Measurements from ENCODE around the gene SLC4A8.
A peak's percentile ranks its signal among the peaks of the same experiment; 100 is the strongest.

The SLC4A8 gene

DNA sequence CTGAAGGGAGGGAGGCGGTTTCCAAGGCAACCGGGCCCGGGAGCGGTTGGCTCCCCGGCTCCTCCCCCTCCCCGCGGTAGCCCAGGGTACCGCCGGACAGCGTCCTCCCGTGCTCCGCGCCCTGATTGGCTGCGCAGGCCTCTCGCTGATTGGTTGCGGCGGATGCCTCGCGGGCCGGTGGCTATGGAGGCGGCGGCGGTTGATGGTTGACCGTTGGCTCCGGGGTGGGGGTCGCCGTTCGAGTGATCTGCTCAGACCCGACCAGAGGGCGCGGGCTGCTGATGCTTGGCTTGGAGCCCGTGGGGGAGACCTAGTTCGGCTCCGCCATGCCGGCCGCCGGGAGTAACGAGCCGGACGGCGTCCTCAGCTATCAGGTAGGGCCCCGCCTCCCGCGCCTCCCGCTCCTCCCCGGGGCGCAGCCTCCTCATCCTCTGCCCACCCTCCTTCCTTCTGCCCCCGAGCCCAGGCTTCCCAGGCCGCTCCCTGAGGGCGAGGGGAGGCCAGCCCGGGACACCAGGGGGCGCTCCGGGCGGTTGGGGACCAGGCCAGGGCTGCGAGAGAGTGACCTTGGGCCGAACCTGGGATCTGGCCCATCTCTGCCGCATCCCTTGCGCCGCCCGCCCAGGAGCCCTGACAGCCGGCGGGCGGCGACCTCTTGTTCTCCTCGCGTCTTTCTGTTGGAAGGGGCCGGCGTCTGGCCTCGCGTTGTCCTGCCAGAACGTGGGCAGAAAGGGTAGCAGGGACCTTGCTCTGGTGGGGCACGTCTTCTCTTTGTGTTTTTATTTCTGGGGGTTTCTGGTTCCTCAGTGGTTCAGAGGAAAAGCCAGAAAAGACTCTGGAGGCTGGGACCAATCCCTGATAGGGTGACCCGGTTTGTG, at the start of gene SLC4A8:
SLC4A8 (plus strand) TSS at position 170 of the 878 bp plus-strand sequence; CDS start at position 327, 157 bp downstream.
- peak; percentile 53 for DNase-seq (ENCODE audit: low read depth, low spot score)

DNA sequence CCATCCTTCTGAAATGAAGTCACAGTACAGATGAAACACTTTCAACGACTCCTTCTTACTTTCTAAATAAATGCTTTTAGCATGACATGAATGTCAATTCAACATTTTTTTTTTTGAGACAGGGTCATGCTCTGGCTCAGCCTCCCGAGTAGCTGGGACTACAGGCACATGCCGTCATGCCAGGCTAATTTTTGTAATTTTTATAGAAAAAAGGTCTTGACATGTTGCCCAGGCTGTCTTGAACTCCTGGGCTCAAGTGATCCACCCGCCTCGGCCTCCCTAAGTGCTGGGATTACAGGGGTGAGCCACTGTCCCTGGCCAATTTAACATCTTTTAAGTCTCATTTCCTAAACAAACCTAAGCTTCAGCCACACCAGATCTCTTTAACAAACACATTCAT, 49.8 kb upstream of the SLC4A8 start:
- no peak for DNase-seq (ENCODE audit: low read depth, low spot score)

DNA sequence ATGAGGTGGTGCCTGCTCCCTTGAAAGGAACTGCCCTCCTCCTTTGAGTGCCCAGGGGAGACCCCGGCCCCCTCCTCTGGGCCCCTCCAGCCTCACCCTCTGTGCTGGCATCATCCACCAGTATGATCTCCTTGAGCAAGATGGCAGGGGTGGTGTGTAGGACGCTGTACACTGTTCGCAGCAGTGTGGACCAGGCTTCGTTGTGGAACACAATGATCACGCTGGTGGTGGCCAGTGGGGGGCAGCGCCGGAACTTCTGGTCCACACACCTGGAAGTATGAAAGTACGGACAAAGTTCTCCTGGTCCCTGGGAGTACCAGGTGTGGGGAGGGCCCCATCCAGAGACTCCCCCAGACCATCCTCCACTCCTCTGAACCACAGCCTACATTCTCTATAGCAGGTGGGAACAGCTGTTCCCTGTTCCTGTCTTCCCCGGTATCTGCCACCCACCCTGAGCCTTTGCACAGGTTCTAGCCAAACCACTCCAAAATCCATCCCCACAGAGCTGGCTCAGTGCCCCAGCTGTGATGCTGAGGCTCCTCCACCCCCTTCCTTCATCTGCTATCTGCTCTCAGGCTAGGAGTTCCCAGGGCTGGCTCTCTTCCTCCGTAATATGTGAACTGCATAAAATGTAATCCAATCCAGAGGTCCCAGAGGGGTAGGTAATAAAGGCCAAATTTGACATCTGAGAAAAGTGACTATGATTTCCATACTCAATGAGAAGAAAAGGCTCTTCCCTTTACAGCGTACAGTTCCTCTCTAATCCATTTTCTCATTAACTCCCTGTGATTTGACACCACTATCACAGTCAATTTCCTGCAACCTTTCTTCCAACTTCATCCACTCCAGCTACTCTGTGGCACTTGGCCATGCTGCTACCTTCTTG, 47.3 kb upstream of the SLC4A8 start:
- DNase-seq (ENCODE audit: low read depth, low spot score), result no peak

DNA sequence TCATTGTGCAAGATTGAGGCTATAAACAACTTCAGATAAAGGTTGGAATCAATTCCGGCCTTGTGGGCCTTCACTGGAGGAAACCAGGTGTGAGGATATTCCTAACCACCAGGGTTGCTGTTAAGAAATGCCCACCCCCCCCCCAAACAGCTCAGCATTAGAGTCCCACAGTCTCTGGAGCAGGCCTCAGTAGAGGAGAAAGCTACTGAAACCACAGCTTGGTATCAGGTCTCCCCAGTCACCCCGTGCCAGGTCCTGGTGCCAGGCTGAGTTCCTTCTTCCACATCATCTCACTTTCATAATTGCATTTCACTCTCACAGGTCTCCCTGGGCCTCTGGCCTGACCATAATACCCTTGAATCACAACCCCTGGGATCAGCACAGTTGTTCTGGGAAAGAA, 45.9 kb upstream of the SLC4A8 start:
- no peak for DNase-seq (ENCODE audit: low read depth, low spot score)

DNA sequence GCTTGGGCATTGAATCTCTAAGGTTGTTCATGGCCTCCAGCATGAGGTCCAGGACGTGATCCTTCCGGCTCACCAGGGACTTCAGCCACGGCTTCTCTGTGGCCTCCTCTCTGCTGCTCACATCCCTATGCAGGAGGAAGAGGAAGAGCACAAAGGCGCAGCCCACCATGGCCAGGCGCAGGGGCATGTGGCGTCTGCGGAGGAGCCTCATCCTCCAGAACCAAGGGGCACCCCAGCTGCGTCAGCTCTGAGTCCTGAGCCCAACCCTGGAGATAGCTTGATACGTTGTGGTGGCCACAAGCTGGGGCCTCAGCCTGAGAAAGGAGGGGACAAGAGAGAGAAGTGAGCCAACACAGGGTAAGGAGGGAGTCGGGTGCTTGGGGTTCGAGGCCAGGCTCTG, 45.1 kb upstream of the SLC4A8 start:
- no peak for DNase-seq (ENCODE audit: low read depth, low spot score)

DNA sequence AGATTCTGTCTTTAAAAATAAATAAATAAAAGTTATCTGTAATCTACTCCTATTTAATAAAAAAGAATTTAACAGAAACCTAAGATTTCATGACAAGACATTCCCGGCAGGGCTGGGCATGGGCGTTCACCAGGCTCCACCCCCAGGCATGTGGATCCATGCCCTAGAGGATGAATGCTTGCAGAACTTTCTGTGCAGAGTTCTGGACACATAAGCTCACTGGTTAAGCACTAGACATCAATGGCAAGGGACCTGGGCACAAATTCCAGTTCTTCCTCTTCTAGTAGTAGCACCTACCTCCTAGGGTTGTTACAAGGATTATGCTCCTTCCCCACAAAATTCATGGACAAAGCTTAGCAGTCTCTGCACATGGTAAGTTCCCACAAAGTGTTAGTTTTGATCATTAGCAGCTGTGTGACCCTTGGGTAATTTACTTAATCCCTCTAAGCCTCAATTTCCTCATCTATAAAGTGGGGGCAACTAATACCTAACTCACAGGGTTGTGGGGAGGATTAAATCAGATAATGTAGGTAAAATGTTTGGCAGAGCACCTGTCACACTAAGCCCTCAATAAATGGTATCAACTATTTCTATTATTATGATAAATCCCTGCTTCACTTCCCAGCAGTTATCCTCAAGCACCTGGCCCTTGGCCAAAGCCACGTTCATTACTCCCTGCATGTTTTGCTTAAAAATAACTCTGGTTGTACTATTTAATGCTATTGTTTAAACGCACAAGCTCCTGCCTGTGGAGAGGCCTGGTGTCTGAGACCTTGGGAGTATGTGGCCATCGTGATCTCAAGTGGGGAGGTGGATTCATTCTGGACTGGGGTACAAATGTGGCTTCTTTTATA, 43.2 kb upstream of the SLC4A8 start:
- no peak for DNase-seq (ENCODE audit: low read depth, low spot score)

DNA sequence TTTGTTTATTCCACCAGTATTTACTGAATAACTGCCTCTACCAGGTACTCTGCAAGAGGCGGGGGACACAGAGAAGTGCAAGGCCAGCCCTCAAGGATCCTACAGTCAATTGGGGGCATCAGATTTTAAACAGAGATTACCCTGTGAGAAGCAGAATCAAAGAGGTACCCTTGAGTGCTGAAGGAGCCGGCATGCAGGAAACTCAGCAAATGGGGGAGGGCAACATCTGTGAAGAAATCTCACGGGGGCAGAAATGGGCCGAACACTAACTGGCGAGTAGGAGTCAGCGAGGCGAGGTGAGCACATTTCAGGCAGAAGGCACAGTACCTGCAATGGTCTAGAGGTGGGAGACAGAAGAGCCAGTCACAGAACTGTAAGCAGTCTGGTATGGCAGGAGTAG, 42.5 kb upstream of the SLC4A8 start:
- no peak for DNase-seq (ENCODE audit: low read depth, low spot score)

DNA sequence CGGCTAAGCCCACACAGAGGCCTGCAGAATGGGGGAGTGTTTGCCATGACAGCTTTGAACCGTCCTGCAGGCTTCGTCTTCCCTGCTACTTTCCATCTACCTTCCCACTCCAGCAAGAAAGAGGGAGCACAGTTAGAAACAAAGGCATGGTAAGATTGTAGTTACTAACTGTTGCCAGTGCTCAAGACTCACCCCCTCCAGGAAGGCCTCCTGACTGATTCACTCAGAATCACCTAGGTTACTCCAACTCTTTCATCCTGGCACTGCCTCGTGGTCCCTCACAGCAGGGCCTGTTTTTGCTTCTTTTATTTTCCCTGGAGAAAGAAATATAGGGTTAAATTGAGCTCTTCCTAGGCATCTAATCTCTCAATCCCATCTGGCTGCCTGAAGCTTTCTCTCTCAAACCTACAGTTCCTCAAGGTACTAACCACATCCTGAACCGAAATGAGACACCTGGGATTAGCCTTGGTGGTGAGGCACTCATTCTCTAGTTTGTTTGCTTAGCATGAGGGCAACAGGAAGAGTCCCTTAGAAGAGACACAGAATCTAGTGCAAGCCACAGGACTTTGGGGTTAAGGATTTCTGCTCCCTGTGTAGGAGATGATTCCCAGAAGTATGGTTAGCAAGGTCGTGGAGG, 41.2 kb upstream of the SLC4A8 start:
- no peak for DNase-seq (ENCODE audit: low read depth, low spot score)

DNA sequence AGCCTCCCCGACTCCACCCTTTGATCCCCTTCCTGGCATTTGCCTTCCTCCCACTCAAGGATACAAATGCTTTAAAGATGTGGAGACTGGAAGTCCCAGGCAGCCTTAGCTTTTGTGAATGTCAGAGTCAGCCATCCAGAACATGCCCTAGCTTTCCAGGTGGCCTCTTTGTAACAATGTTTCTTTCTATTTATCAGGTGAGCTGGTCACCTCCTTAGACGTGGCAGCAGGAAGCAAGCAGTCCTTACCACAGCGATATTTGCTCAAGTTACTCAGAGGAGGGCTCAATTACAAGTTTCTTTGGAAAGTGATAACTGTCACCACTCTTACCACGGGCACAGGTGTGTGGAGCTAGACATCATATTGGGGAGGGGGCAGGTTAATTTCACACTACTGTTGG, 38.3 kb upstream of the SLC4A8 start:
- no peak for DNase-seq (ENCODE audit: low read depth, low spot score)

DNA sequence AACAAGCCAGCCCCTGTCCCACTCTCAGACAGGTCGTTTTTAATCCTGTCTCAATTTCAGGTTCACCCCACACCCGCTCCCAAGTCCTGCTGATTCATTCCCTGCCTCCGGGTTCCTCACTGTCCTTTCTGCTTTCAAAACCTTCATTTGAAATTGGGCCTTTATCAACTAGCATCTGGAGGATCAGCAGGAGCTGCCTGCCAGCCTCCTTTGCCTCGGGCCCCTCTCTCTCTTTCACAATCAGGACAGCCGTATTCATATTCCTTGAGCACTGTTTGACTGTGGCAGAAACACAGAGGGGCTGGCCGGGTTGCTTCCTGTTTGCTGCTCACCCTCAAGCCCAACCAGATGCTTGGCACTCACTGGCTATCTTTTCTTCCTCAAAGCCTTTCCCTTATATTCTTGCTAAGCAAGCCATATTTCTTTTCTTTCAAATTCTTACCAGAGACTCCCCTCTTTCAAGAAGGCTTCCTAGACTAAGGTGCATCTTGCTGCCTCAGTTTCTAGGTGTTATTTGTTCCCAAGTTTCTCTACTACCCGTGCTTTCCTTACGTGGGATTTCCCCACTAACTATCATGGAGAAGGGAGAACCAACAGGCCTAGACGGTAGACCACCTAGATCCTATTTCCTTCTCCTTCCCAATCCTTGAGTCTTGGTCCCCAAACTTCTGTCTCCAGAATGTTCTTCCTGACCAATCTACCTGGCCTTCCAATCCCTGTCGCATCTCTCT, 36.4 kb upstream of the SLC4A8 start:
- no peak for DNase-seq (ENCODE audit: low read depth, low spot score)

DNA sequence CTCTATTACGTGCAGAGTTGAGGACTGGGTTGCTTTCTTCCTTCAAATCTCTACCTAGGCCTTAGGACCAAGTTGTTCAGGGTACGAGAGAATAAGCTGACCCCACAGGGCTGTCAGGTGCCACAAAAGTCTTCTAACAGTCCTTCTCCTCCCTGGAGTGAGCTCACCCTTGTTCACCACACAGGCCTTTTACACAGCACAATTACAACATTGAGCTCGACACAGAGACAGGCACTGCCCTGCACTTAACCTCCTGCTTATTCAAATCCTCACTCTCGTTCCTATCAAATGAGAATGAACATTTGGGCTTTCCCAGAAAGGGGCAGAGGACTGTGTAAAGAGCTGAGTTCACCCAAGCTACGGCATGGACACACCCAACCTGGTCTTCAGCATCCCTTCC, 35.8 kb upstream of the SLC4A8 start:
- DNase-seq (ENCODE audit: low read depth, low spot score), result no peak

DNA sequence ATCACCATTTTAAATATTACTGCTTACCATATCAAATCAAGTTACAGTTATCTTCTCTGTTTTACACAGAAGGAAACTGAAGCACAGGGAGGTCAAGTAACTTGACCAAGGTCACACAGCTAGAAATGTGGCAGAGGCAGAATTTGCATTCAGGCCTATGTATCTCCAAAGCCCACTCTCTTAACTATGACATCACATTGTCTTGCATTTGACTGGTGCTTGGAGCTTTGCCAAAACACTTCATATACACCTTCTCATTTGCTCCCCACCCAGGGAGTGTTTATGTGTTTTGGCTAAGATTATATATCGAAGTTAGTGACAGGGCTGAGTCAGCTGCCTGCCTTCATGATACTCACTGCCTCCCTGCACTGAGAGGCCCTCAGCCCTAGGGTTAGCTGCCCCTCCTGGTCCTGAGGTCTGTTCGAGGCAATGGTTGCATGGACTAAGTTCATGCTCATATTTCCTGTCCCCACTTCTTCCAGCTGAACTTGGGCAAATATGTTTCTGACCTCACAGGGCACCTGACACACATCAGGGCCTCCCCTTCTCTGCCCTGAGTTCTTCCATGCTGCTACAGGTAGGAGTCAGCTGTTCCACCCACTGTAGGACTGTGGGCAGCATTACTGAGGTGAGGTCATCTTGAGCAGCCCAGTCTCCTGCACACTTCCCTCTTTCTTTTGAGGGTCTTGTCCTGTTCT, 35.2 kb upstream of the SLC4A8 start:
- no peak for DNase-seq (ENCODE audit: low read depth, low spot score)

DNA sequence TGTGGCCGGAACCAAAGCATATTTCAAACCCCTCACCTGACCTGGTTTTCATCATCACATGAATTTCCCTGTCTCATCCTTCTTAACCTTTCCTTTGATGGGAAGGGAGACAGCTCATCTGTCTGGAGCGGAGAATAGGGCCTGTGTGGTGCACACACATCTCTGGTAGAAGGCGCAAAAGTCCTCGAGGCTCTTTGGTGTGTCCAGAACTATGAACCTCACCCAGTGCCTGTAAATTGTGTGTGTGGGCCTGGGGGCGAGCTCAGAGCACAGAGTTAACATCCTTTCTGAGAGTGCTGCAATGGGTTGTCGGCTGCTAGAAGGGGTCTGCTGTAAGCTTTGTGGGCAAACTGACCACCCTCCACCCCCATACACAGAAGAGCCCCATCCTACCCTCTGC, 34.2 kb upstream of the SLC4A8 start:
- no peak for DNase-seq (ENCODE audit: low read depth, low spot score)

DNA sequence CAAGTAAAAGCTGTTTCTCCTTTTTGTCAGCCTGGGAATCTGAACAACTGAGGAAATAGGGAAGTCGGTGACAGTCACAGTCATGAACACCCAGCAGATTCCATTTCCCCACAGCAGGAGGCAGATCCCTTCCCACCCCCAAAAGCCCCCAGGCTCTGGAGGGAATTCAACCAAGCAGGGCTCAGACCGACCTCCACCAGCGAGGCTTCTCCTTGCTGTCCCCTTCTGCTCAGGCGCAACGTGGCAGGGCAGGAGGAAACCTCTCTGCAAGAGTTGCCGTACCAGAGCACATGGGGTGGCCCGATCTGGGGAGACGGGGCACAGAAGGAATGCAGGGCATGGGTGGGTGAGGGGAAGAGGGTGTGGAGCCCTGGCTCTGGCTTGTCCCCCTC, 33.7 kb upstream of the SLC4A8 start:
- no peak for DNase-seq (ENCODE audit: low read depth, low spot score)

DNA sequence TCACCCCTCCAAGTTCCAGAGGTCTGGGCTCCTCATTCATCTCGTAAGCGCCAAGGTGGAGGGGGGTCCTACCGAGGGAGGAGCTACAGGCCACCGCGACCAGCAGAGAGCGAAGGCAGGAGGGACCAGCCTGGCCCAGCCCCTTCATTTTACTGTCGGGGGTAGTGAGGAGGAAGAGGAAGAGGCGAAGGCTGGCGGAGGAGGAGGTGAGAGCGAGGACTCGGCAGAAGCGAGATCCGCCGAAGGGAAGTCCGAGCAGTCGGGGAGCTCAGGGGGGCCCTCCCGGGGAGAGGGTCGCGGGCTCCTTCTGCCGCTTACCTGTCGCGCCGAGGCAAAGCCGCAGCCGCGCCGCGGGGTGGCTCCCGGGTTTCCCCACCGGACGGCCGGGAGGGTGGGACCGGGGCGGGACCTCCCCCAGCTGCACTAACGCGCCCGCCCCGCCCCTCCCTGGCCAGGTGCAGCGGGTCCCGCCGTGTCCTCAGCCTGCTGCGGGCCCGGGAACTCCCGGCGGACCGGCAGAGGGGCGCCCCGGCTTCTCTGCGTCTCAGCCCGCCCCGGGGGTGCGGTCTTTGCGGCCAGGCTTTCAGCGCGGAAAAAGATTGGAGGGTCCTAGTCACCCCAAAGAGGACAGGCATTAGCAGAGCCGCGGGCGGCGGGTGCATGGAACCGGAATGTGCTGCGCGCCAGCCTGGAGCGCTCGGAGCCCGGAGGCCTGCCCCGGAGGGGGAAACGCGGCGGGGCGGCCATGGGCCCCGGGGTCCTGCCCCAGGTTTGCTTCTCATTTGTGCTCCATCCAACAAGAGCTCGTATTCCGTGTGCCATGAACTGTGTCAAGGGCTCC, 33.1 kb upstream of the SLC4A8 start, which contains the start of gene GALNT6:
GALNT6 (minus strand) TSS at position 124 of the 841 bp plus-strand sequence. CDS start 11,625 bp downstream, outside the sequence.
- peak; percentile 43 for DNase-seq (ENCODE audit: low read depth, low spot score)

DNA sequence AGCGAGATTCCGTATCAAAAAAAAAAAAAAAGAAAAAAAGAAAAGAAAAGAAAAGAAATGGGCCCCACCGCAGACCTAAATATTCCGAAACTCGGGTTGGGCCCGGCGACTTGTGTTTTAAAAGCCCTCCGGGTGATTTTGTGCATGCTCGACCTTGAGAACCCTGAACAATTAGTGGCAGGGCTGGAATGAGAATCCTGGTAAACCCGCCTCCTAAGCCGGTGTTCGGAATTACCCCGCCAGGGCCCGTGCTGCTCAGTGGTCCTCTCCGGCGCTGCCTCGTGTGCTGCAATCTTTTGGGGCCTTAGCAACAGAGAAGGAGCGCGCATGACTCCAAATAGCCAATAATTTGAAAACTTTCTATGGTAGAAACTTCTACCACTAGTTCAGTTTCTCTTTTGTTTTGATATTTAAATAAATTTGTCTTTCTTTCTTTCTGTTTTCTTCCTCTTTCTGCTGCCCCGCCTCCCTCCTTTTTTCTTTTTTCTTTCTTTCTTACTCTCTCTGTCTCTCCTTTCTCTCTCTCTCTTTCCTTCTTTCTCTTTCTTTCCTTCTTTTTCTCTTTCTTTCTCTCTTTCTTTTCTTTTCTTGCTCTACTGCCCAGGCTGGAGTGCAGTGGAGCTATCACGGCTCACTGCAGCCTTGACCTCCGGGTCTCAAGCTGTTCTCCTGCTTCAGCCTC, 31.9 kb upstream of the SLC4A8 start:
- no peak for DNase-seq (ENCODE audit: low read depth, low spot score)

DNA sequence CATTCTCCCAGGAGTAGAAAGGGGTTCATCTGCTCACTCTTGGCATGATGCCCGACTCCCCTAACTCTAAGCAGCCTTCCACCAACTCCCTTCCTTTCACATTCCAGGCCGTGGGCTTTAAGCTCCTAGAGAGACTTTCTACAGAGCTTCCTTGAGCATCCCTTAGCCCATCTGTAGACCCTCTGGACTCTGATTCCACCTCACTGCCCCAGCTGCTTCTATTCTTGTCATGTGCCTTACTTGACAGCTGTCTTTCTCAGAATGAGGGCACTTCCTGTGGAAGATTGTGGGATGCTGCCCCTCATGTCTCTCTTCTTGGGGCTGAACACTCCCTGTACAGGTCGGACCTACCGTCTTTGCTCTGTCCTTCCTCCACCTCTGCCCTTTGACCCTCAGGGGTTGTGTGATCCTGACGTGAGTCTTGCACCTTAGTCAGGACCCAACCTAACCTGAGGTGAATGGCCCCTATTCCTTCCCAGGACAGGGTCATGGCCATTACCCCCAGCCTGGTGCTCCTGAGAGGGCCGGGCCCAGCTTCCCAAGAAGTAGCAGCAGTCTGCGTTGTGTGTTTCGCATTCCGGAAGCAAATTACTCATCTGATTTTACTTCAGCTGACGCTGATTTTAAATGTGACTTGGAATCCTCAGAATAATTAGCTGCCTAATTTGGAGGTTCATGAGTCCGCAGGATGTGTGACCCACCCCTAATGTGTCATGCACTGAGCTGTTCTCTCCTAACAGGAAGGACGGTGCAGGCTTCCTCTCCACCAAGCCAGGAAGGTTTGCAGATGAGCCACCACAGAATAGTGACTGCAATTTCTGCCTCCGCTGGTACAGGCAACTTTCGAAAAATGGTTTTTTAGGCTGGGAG, 30.7 kb upstream of the SLC4A8 start:
- no peak for DNase-seq (ENCODE audit: low read depth, low spot score)
